Measurements from ENCODE around the gene NUTM2G.
"Not testable (repeated sequence)": the region's sequence is repeated elsewhere in the genome, so short reads cannot be mapped to it uniquely, and the experiment has no call there.

NUTM2G gene

GRCh38 chr9:96950539-96950938 lies 21.9 kb downstream of the NUTM2G start:
- not testable (repeated sequence) for DNase-seq

DNA sequence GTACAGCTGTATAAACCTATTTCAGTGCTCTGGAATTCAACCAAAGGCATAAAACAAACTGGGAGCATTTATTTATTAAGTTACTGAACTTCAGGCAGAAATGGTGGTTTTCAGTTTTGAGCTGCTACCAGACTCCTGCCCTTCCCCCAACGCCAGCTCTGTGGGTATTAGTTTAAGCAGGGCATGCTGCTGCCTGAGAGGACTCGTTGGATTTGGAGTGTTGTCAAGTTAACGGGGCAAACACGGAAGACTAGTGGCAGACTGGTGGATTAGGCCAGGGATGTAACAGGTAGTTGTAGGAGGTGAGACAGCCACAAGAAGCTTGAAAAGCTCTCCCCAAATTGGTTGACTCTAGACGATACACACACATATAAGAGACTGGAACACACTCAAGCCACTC lies 38.9 kb downstream of the NUTM2G start:
- DNase-seq: not testable (repeated sequence)

DNA sequence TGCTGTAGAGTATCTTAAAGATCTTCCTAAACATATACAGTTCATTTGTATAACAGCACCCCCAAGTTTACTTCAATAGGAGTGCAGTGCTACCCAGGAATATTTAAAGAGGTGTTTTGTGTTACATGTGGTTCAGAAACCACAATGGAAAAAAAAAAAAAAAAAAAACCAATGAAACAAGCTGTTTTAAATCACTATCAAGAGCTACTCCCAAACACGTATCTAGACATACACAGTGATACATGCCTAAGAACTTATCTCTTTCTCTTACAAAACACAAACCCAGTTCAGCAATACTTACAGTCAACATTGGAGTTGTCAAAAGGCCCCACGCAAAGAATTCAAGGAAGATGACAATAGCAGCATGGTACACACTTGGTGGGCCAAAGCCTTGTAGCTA lies 43.9 kb downstream of the NUTM2G start:
- not testable (repeated sequence) for DNase-seq

DNA sequence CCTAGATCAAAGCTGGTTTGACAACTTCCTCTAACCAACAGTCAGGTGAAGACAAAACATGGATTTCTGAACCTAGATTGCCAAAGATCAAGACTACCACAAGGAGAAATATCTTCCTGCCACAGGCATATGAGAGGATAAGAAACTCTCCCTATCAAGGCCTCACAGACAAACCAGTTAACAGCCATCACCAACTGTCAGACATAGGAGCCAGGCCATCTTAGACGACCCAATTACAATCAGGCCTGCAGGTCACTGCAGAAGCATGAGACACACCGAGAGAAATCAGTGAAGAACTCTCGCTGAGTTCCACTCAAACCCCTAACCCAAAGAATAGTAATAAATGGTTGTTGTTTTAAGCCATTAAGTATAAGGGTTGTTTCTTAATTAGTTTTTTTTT lies 45.4 kb downstream of the NUTM2G start:
- not testable (repeated sequence) for DNase-seq

DNA sequence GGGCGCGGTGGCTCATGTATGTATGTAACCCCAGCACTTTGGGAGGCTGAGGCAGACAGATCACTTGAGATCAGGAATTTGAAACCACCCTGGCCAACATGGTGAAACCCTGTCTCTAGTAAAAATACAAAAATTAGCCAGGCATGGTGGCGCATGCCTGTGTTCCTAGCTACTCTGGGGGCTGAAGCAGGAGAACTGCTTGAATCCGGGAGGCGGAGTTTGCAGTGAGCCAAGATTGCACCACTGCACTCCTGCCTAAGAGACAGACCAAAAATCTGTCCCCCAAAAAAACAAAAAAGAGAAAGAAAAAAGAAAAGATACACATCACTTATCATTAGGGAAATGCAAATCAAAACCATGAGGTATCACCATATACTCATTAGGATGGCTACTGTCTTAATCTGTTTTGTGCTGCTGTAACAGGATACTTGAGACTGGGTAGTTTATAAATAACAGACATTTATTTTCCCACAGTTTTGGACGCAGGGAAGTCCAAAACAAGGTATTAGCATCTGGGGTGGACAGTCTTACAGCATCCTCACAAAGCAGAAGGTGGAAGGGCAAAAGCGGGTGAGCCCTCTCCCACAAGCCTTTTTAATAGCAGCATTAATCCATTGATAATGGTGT lies 55.0 kb downstream of the NUTM2G start:
- DNase-seq: not testable (repeated sequence)

DNA sequence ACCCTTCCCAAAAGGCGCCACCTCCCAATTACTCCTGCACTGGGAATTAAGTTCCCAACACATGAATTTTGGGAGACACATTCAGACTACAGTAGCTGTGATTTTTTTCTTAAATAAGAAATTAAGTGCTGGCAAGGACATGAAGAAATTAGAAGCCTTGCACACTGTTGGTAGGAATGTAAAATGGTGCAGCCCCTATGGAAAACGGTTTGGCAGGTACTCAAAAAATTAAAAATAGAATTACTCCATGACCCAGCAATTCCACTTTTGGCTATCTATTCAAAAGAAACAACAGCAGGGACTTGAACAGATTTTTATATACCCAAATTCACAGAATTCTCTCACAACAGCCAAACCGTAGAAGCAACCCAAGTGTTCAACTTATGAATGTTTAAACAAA lies 55.5 kb downstream of the NUTM2G start:
- DNase-seq: not testable (repeated sequence)

- DNase-seq: not testable (repeated sequence)
Measured at GRCh38 chr9:96984887-96985286, 56.2 kb downstream of the NUTM2G start.
